ENCODE measurements around the gene CBY1. TPM values are rescaled to one million over a fixed set of nuclear protein-coding genes. Genes with fewer than 3 reads are reported as not detected.
A peak's percentile ranks its signal among the peaks of the same experiment; 100 is the strongest.

Gene CBY1
- total and polyA plus RNA-seq, 10 donors: 20.2 to 37.2 (median 25.1) TPM

DNA sequence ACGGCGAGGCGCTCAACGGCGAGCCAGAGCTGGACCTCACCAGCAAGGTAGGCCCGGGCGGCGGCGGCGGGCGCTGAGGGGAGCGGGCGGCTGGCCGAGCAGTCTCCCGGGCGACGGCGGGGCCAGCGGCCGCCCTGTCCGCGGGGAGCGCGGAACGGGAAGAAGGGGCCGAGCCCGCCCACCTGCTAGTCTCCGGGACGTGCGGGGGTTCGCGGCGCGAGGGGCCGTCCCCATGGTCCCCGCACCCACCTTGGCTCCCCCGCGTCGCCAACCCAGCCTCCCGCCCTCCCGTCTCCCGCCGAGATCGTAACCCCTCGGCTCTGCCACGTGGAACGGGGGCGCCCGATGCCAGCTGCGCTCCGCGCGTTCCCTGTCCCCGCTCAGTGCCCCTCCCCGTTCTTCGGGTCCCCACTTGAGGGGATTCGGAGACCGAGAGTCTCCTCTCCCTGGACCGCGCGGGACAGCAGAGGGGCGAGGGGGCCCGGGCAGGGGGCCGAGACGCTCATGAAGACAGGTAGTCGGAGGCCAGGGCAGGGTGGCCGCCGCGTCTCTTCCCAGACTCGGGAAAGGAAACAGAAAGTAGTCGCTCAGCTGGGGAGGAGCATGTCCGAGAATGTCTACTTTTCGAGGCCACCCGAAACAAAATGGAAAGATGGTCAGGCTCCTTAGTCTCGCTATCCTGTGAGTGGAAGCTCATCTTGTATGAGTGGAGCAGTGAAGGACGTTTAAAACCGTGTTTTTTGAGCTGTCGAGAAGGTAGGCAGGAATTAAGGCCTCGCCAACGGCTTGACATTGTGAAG, 49.9 kb downstream of the CBY1 start:
- H3K4me1 ChIP-seq: peaks cover 43 to 68% (median 62%) of the 10 kb centered on the region in 6 donors
- no peaks in the 10 kb centered on the region for H3K9me3 ChIP-seq
- DNase-seq: no peak
- H3K27ac ChIP-seq: peak overlapping the region; percentile 93 to 99 (median 98)
- H3K36me3 ChIP-seq: peaks cover 0 to 30% (median 6%) of the 10 kb centered on the region in 6 donors
- TF ChIP-seq, protein P1, sequence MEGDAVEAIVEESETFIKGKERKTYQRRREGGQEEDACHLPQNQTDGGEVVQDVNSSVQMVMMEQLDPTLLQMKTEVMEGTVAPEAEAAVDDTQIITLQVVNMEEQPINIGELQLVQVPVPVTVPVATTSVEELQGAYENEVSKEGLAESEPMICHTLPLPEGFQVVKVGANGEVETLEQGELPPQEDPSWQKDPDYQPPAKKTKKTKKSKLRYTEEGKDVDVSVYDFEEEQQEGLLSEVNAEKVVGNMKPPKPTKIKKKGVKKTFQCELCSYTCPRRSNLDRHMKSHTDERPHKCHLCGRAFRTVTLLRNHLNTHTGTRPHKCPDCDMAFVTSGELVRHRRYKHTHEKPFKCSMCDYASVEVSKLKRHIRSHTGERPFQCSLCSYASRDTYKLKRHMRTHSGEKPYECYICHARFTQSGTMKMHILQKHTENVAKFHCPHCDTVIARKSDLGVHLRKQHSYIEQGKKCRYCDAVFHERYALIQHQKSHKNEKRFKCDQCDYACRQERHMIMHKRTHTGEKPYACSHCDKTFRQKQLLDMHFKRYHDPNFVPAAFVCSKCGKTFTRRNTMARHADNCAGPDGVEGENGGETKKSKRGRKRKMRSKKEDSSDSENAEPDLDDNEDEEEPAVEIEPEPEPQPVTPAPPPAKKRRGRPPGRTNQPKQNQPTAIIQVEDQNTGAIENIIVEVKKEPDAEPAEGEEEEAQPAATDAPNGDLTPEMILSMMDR (IDR thresholded peaks at IDR 0.05 in 8 of 11, conservative IDR thresholded peaks at IDR 0.05 in 3 of 11): no peak
- TF ChIP-seq POLR2AphosphoS5 (IDR thresholded peaks at IDR 0.05) (peak; percentile 1 to 54 (median 44)), POLR2A (IDR thresholded peaks at IDR 0.05) (no peak)
- WGBS, 5 donors: 0 to 1% (median 0%) methylated on average over 19 to 80 of the region's 80 CpGs
- H3K27me3 ChIP-seq (replicated peaks in 1 of 7): no peaks in the 10 kb centered on the region
- intact Hi-C loops (cut with DNase I; ENCODE audit: low total_unique reads): no loop called here
- peak overlapping the region; percentile 76 to 94 (median 86) for H3K4me3 ChIP-seq

DNA sequence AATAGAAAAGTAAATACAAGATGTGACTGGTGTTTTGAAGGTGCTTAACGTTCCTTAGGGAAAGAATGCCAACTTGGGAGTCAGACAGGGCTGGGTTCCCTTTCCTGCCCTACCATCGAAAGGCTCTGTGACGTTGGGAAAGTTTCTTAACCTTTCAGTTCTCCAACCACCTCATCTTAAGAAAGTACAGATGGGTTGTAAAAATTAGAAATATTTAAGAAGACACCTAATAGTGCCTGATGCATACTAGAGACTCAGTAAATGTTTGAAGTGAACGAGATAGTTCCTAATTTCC, 50.4 kb downstream of the CBY1 start:
- WGBS, 5 donors: 0 to 2% (median 2%) methylated on average over 4 of the region's 4 CpGs
- intact Hi-C loops (cut with DNase I; ENCODE audit: low total_unique reads): no loop called here
- no peak for DNase-seq
- H3K27me3 ChIP-seq (replicated peaks in 1 of 7): no peaks in the 10 kb centered on the region
- TF ChIP-seq, protein P1 (IDR thresholded peaks at IDR 0.05 in 8 of 11, conservative IDR thresholded peaks at IDR 0.05 in 3 of 11): no peak
- TF ChIP-seq POLR2AphosphoS5 (IDR thresholded peaks at IDR 0.05): no peak
- no peak for TF ChIP-seq POLR2A (IDR thresholded peaks at IDR 0.05)
- peak overlapping the region; percentile 93 to 99 (median 98) for H3K27ac ChIP-seq
- H3K4me1 ChIP-seq: peaks cover 39 to 68% (median 59%) of the 10 kb centered on the region in 6 donors
- peak overlapping the region; percentile 76 to 94 (median 86) for H3K4me3 ChIP-seq
- H3K36me3 ChIP-seq: peaks cover 0 to 35% (median 6%) of the 10 kb centered on the region in 6 donors
- H3K9me3 ChIP-seq: no peaks in the 10 kb centered on the region

DNA sequence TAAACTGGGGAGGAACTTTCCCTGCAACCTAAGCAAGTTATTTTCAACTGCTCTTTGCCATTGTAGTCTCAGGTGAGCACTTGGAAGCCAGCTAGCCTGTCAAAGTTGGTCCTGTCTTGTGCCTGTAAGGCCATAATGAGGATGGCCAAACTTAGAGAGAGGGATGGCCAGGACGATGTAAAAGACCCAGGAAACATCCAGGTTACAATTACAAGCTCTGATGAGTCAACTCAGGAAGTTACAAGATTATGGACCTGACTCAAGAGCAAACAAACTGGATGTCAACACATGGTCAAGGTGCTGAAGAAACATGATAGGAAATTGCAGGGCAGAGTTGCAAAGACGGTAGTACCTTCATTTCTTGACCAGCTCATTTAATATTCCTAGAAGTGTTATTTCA, 50.9 kb downstream of the CBY1 start:
- peaks cover 39 to 68% (median 62%) of the 10 kb centered on the region in 6 donors for H3K4me1 ChIP-seq
- WGBS, 5 donors: 11 to 35% (median 15%) methylated on average over 2 of the region's 2 CpGs
- peak overlapping the region; percentile 93 to 99 (median 98) for H3K27ac ChIP-seq
- peaks cover 0 to 40% (median 6%) of the 10 kb centered on the region in 6 donors for H3K36me3 ChIP-seq
- H3K4me3 ChIP-seq: peak overlapping the region; percentile 76 to 94 (median 86)
- H3K9me3 ChIP-seq: no peaks in the 10 kb centered on the region
- H3K27me3 ChIP-seq (replicated peaks in 1 of 7): no peaks in the 10 kb centered on the region
- no peak for DNase-seq
- TF ChIP-seq, protein P1 (IDR thresholded peaks at IDR 0.05 in 8 of 11, conservative IDR thresholded peaks at IDR 0.05 in 3 of 11): no peak
- peak in 1 of 3 donors; percentile 45 for TF ChIP-seq POLR2AphosphoS5 (IDR thresholded peaks at IDR 0.05)
- TF ChIP-seq POLR2A (IDR thresholded peaks at IDR 0.05): no peak
- intact Hi-C loops (cut with DNase I; ENCODE audit: low total_unique reads): no loop called here

DNA sequence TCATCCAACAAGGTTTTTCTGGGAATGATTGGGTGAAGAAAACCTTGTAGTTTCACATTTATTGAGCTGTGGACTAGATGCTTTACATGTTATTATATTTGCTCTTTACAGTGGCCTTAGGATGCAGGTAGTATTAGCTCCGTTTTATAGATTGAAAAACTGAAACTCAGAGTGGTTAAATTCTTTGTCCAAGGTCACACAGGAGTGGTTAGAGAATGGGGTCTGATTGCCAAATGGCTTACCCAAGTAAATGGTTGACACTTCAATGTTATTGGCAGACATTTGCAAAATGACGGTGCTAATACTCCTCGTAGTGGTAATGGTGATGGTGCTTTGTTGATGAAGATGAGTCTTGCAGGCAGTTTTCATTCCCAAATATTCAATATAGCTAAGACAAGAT, 51.5 kb downstream of the CBY1 start:
- H3K4me1 ChIP-seq: peaks cover 39 to 74% (median 68%) of the 10 kb centered on the region in 6 donors
- intact Hi-C loops (cut with DNase I; ENCODE audit: low total_unique reads): no loop called here
- peak overlapping the region in 3 of 8 donors; percentile 77 to 94 (median 86) for H3K4me3 ChIP-seq
- WGBS, 5 donors: 76 to 87% (median 83%) methylated on average over 3 of the region's 3 CpGs
- peaks cover 0 to 46% (median 6%) of the 10 kb centered on the region in 6 donors for H3K36me3 ChIP-seq
- TF ChIP-seq, protein P1 (IDR thresholded peaks at IDR 0.05 in 8 of 11, conservative IDR thresholded peaks at IDR 0.05 in 3 of 11): no peak
- H3K27ac ChIP-seq: peak overlapping the region in 7 of 8 donors; percentile 37 to 99 (median 97)
- H3K27me3 ChIP-seq (replicated peaks in 1 of 7): no peaks in the 10 kb centered on the region
- no peak for DNase-seq
- H3K9me3 ChIP-seq: no peaks in the 10 kb centered on the region
